K562 (cell line): Measurements from ENCODE around the gene ETV4. TPM values are rescaled to one million over a fixed set of nuclear protein-coding genes. Genes with fewer than 3 reads are reported as not detected.

Experiments used
- ATF7 ChIP-seq: fragments of 450-650 bp; IDR thresholded peaks from 2 replicates; pipeline ENCODE4 v1.7.1; 2014; ENCODE audit warnings: mild to moderate bottlenecking, moderate library complexity
- BCOR ChIP-seq: fragments of 450-650 bp; IDR thresholded peaks from 2 replicates; pipeline ENCODE4 v1.6.1; 2016
- CREB1 ChIP-seq, 2 experiments: sonication (generic) in 1 of 2; formaldehyde crosslinking in 1 of 2; IDR thresholded peaks; 2 replicates each; pipeline versions ENCODE4 v1.6.1 to v1.8.0; 2012 to 2022; ENCODE audit warnings: inconsistent platforms in 1 of 2, mild to moderate bottlenecking in 1 of 2, missing genetic modification reagents in 1 of 2, moderate library complexity in 1 of 2
- CREB3L1 ChIP-seq: fragments of 450-650 bp; IDR thresholded peaks from 2 replicates; pipeline ENCODE4 v1.6.1; 2014; ENCODE audit warnings: low read depth, mild to moderate bottlenecking, moderate library complexity, borderline replicate concordance
- CTCF ChIP-seq, 3 experiments: IDR thresholded peaks in 2 of 3; conservative IDR thresholded peaks in 1 of 3; 2 replicates each; pipeline ENCODE4 v1.5.1; 2011 to 2012; ENCODE audit warnings: low read length in 3 of 3, mild to moderate bottlenecking in 3 of 3, control low read depth in 2 of 3, improper control_type of control experiment in 1 of 3, inconsistent platforms in 1 of 3, low read depth in 1 of 3, mixed read lengths in 1 of 3, moderate library complexity in 1 of 3; ENCODE audit not compliant: insufficient read depth in 2 of 3
- ESRRB ChIP-seq: fragments of 250-450 bp; sonication (Bioruptor Pico); IDR thresholded peaks from 2 replicates; pipeline ENCODE4 v1.5.0; 2020; ENCODE audit warnings: mild to moderate bottlenecking, moderate library complexity, borderline replicate concordance
- HBP1 ChIP-seq: fragments of 450-650 bp; formaldehyde crosslinking; IDR thresholded peaks from 2 replicates; pipeline ENCODE4 v1.4.0; 2022; ENCODE audit warnings: missing genetic modification characterization
- HNRNPH1 ChIP-seq: fragments of 200-400 bp; formaldehyde crosslinking; optimal IDR thresholded peaks from 2 replicates; pipeline ENCODE3; 2017; ENCODE audit warnings: low read depth, mild to moderate bottlenecking, low read length, moderate library complexity
- IRF1 ChIP-seq: sonication (generic); formaldehyde crosslinking; IDR thresholded peaks from 2 replicates; pipeline ENCODE4 v1.8.0; 2022; ENCODE audit warnings: missing genetic modification reagents, mild to moderate bottlenecking, borderline replicate concordance
- KHSRP ChIP-seq: fragments of 450-650 bp; IDR thresholded peaks from 2 replicates; pipeline ENCODE4 v1.6.1; 2017
- LCOR ChIP-seq: sonication (generic); formaldehyde crosslinking; IDR thresholded peaks from 2 replicates; pipeline ENCODE4 v1.8.0; 2022; ENCODE audit warnings: mild to moderate bottlenecking, missing genetic modification reagents
- MEIS2 ChIP-seq: fragments of 450-650 bp; IDR thresholded peaks from 2 replicates; pipeline ENCODE4 v1.6.1; 2014; ENCODE audit warnings: mild to moderate bottlenecking; ENCODE audit not compliant: partially characterized antibody
- MTA1 ChIP-seq: fragments of 450-650 bp; IDR thresholded peaks from 2 replicates; pipeline ENCODE4 v1.6.1; 2017; ENCODE audit warnings: borderline replicate concordance
- MTF1 ChIP-seq: fragments of 250-450 bp; sonication (Bioruptor Pico); IDR thresholded peaks from 2 replicates; pipeline ENCODE4 v1.9.0; 2021; ENCODE audit warnings: moderate library complexity, mild to moderate bottlenecking, inconsistent platforms, borderline replicate concordance
- NR1H2 ChIP-seq: sonication (generic); formaldehyde crosslinking; IDR thresholded peaks from 2 replicates; pipeline ENCODE4 v1.4.0; 2020; ENCODE audit warnings: mild to moderate bottlenecking, missing genetic modification reagents
- PHF21A ChIP-seq: fragments of 450-650 bp; IDR thresholded peaks from 2 replicates; pipeline ENCODE4 v1.6.1; 2017; ENCODE audit warnings: low read depth, borderline replicate concordance
- PTTG1 ChIP-seq: fragments of 450-650 bp; IDR thresholded peaks from 2 replicates; pipeline ENCODE4 v1.6.1; 2016; ENCODE audit warnings: low read depth, mild to moderate bottlenecking, missing genetic modification characterization, missing compliant biosample characterization
- SAP30 ChIP-seq: fragments of 200-600 bp; sonication (generic); IDR thresholded peaks from 2 replicates; pipeline ENCODE4 v1.6.1; 2012; ENCODE audit warnings: borderline replicate concordance, low read depth, mild to moderate bottlenecking, moderate library complexity, low read length, control low read depth, inconsistent platforms; ENCODE audit not compliant: insufficient read depth, poor library complexity, severe bottlenecking
- SMARCB1 ChIP-seq: IDR thresholded peaks from 2 replicates; pipeline ENCODE4 v1.6.1; 2011; ENCODE audit warnings: improper control_type of control experiment, low read depth; ENCODE audit not compliant: insufficient read length
- SMARCC2 ChIP-seq: fragments of 450-650 bp; IDR thresholded peaks from 2 replicates; pipeline ENCODE4 v1.6.1; 2017; ENCODE audit warnings: antibody characterized with exemption, moderate library complexity, mild to moderate bottlenecking, low read depth
- SNIP1 ChIP-seq: fragments of 450-650 bp; IDR thresholded peaks from 2 replicates; pipeline ENCODE4 v1.7.1; 2017; ENCODE audit warnings: low read depth, mild to moderate bottlenecking
- ZNF134 ChIP-seq: fragments of 250-450 bp; sonication (Bioruptor Pico); conservative IDR thresholded peaks from 2 replicates; pipeline ENCODE4 v1.4.0; 2020
- ZNF232 ChIP-seq: sonication (generic); formaldehyde crosslinking; IDR thresholded peaks from 2 replicates; pipeline ENCODE4 v1.8.0; 2022; ENCODE audit warnings: mild to moderate bottlenecking, missing genetic modification reagents
- ZNF445 ChIP-seq: fragments of 250-450 bp; sonication (Bioruptor Pico); IDR thresholded peaks from 2 replicates; pipeline ENCODE4 v1.4.0; 2020; ENCODE audit warnings: low read depth, mild to moderate bottlenecking, moderate library complexity
- ZNF778 ChIP-seq: fragments of 450-650 bp; formaldehyde crosslinking; IDR thresholded peaks from 2 replicates; pipeline ENCODE4 v1.4.0; 2020; ENCODE audit warnings: mild to moderate bottlenecking, moderate library complexity
- polyA plus RNA-seq, 8 experiments: library from polyadenylated mRNA; depleted of rRNA in 4 of 8; stranded (reverse) in 5 of 8; unstranded in 3 of 8; fragments of >200 nt; fragmentation: Nextera tagmentation in 2 of 8; fragmentation: Illumina TruSeq in 1 of 8; extraction: Ambion mirVana in 2 of 8; extraction: Trizol in 1 of 8; gene quantifications; 2 replicates each; pipeline versions ENCODE4 v1.2.1 to v1.2.3, GENCODE V29; 2011 to 2014; ENCODE audit warnings: inconsistent platforms in 1 of 8, missing spikeins in 1 of 8
- total RNA-seq, 7 experiments: library from RNA; depleted of rRNA in 6 of 7; stranded (reverse); fragments of >200 nt in 6 of 7; fragmentation: Illumina TruSeq in 2 of 7; extraction: Trizol in 2 of 7; gene quantifications; 2 replicates each; pipeline versions ENCODE4 v1.2.1 to v1.2.3, GENCODE V29; 2011 to 2021; ENCODE audit warnings: low replicate concordance in 1 of 7

Gene ETV4
- total and polyA plus RNA-seq, 9 of the 15 experiments (the other 6 are each of a cell fraction or from before 2014, with no cell fraction given) = 5.5 to 66.3 (median 28.2) TPM

GRCh38 chr17:43556292-43556691 lies 10.2 kb upstream of the ETV4 start (continued):
- TF ChIP-seq CREB1 (IDR thresholded peaks at IDR 0.05) (no peak), CREB1 (CRISPR knock-in tag; IDR thresholded peaks at IDR 0.05) (no peak), ZNF445 (CRISPR knock-in tag) (no peak), HNRNPH1 (no peak), BCOR (0 out of 2 replicates have a peak, but pooled peaks have one; percentile 8), PHF21A (no peak), ZNF134 (no peak), CTCF (IDR thresholded peaks at IDR 0.05 in 2 of 3, conservative IDR thresholded peaks at IDR 0.05 in 1 of 3; ENCODE audit: insufficient read depth in 2 of 3, low read depth in 1 of 3, low read length in 3 of 3) (no peak), MTA1 (peak; percentile 19; the same call in 1 of the 2 replicates), SNIP1 (no peak), PTTG1 (tag) (no peak), MEIS2 (peak; percentile 99), ATF7 (peak; percentile 76), ZNF778 (CRISPR knock-in tag) (no peak), LCOR (CRISPR knock-in tag) (no peak), SAP30 (no peak), SMARCB1 (no peak), CREB3L1 (0 out of 2 replicates have a peak, but pooled peaks have one; percentile 20), ESRRB (CRISPR knock-in tag) (no peak), HBP1 (no peak), MTF1 (CRISPR knock-in tag) (no peak), ZNF232 (CRISPR knock-in tag) (no peak), IRF1 (CRISPR knock-in tag) (no peak), NR1H2 (no peak), KHSRP (no peak), SMARCC2 (peak; percentile 44; the same call in 1 of the 2 replicates)
